Kidney epithelial cell (primary cell): ENCODE data around the gene ZNF579. TPM values are rescaled to one million over a fixed set of nuclear protein-coding genes. Genes with fewer than 3 reads are reported as not detected.
"Not testable (repeated sequence)": the region's sequence is repeated elsewhere in the genome, so short reads cannot be mapped to it uniquely, and the experiment has no call there.

Experiments used
- DNase-seq: peaks from one replicate; pipeline ENCODE4 v3.0.0-alpha.2; 2010; ENCODE audit warnings: low read depth
- H3K27me3 ChIP-seq: 2 replicates; pipeline ENCODE4 v1.6.0; 2011; ENCODE audit warnings: low read length; ENCODE audit not compliant: control insufficient read depth, insufficient read depth
- H3K36me3 ChIP-seq: 2 replicates; pipeline ENCODE4 v1.5.1; 2011; ENCODE audit warnings: low read length; ENCODE audit not compliant: control insufficient read depth, insufficient read depth
- H3K4me3 ChIP-seq: 2 replicates; pipeline ENCODE4 v1.5.1; 2011; ENCODE audit warnings: low read depth, mild to moderate bottlenecking, control low read depth, low read length
- total RNA-seq: library from RNA; depleted of rRNA; stranded (reverse); fragments of >200 nt; gene quantifications from 2 replicates; pipeline ENCODE4 v1.2.3, GENCODE V29; 2015
- TF ChIP-seq, protein P1 (sequence below): IDR thresholded peaks from 2 replicates; pipeline ENCODE4 v1.5.1; 2011; ENCODE audit warnings: mild to moderate bottlenecking, moderate library complexity, low read length, control low read depth, inconsistent platforms; ENCODE audit not compliant: insufficient read depth, poor library complexity, severe bottlenecking

Gene ZNF579
- total RNA-seq, 1 donor from 2014 or later: 14.4 TPM

DNA sequence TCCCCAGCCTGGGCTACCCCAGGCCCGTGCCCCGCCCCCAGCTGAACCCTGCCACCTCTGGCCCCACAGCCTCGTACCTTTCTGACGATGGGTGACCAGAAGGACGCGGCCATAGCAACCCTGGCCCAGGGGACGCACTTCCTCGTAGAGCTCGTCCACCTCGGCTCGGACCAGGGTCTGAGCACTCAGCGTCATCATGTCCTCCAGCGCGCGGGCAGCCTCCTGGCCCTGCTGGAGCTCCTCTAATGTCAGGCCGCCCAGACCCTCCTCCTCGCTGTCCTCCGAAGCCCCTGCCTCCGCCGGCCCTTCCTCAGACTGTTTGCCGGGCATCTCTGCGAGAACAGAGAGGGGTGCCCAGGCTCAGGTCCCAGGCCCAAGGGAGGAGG lies 44.7 kb downstream of the ZNF579 start:
- Histone ChIP-seq H3K36me3 (no peaks in the 10 kb centered on the region), H3K4me3 (no peak overlapping the region), H3K27me3 (peaks cover 3% of the 10 kb centered on the region)
- no peak for DNase-seq
- TF ChIP-seq, protein P1, sequence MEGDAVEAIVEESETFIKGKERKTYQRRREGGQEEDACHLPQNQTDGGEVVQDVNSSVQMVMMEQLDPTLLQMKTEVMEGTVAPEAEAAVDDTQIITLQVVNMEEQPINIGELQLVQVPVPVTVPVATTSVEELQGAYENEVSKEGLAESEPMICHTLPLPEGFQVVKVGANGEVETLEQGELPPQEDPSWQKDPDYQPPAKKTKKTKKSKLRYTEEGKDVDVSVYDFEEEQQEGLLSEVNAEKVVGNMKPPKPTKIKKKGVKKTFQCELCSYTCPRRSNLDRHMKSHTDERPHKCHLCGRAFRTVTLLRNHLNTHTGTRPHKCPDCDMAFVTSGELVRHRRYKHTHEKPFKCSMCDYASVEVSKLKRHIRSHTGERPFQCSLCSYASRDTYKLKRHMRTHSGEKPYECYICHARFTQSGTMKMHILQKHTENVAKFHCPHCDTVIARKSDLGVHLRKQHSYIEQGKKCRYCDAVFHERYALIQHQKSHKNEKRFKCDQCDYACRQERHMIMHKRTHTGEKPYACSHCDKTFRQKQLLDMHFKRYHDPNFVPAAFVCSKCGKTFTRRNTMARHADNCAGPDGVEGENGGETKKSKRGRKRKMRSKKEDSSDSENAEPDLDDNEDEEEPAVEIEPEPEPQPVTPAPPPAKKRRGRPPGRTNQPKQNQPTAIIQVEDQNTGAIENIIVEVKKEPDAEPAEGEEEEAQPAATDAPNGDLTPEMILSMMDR: no peak

DNA sequence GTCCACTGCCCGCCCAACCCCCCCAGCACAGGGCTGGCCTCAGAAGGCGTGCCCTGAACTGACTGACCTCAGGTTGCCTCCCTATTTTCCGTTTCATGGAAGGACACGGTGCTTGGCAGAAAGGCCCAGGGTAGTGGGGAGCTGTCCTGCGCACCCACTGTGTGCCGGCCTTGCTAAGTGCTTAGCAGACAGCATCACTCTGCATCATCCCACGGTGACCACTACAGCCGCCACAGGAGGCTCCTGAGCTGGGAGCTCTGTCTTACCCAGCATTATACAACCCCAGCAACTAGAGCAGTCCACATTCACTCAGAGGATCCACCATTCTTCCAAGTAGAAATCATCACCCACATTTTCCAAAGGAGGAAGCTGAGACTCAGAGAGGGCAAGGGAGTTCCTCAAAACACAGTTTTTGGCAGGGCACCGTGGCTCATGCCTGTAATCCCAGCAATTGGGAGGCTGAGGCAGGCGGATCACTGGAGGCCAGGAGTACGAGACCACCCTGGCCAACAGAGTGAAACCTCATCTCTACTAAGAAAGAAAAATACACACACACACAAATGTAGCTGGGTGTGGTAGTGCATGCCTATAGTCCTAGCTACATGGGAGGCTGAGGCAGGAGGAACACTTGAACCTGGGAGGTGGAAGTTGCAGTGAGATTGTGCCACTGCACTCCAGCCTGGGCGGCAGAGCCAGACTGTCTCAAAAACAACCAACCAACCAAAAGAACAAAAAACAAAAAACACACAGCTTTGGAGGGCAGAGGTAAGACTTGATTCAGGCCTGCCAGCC lies 45.3 kb downstream of the ZNF579 start:
- TF ChIP-seq, protein P1: no peak
- DNase-seq: no peak
- Histone ChIP-seq H3K4me3 (no peak overlapping the region), H3K36me3 (no peaks in the 10 kb centered on the region), H3K27me3 (no peaks in the 10 kb centered on the region)

DNA sequence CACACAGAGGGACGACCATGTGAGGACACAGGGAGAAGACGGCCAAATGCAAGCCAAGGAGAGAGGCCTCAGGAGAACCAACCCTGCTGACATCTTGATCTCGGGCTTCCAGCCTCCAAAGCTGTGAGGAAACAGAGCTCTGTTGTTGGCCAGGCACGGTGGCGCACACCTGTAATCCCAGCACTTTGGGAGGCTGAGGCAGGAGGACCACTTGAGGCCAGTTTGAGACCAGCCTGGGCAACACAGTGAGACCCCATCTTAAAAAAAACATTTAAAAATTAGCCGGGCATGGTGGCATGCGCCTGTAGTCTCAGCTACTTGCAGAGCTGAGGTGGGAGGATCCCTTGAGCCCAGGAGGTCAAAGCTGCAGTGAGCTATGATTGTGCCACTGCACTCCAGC lies 46.4 kb downstream of the ZNF579 start:
- H3K36me3 ChIP-seq, H3K4me3 ChIP-seq, DNase-seq, H3K27me3 ChIP-seq: not testable (repeated sequence)

DNA sequence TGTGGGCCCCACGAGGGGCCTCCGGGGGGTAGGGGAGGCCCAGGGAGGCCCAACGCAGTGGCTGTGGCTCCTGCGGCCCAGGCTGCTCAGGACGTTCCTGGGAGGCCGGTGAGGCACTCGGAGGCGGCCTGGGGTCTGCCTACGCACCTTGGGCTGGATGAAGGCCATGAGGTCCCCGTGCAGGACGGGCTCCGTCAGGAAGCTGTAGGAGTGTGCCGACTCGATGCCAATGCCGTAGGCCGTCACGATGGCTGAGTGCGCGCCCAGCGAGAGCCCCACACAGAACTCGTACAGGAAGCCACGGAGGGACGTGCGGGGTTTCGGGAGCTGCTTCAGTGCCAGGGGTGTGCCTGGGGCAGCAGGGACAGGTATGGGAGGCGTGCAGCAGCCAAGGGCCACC lies 49.7 kb downstream of the ZNF579 start:
- no peak overlapping the region for H3K4me3 ChIP-seq
- TF ChIP-seq, protein P1: no peak
- DNase-seq: no peak

DNA sequence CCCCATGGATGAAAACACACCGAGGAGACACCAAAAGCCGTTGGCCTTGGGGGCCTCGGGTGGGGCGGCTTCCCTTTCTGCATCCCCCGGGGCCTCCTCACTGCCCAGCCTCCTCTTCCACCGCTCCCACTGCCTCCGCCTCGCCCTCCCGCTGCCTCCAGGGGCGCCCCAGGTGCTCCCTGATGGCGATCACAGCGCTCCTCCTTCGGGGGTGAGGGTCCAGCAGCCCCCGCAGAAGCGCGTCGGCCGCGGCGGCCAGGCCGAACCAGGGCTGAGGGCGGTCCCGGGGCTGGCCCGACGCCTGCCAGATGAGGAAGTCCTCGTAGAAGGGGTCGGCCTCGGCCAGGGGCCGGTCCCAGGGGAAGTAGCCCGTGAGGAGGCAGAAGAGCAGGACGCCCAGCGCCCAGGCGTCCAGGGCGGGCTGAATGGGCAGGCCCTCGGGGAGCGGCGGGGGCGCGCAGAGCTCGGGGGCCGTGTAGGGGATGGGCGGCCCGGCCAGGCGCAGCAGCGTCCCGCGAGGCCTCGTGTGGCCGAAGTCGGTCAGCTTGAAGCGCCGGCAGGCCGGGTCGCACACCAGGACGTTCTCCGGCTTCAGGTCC lies 50.9 kb downstream of the ZNF579 start:
- peaks cover 4% of the 10 kb centered on the region for H3K27me3 ChIP-seq
- DNase-seq: no peak
- H3K36me3 ChIP-seq: no peaks in the 10 kb centered on the region
- no peak overlapping the region for H3K4me3 ChIP-seq
- TF ChIP-seq, protein P1: no peak

More for the DNA sequence above, 49.7 kb downstream of the ZNF579 start:
- Histone ChIP-seq H3K36me3 (no peaks in the 10 kb centered on the region), H3K27me3 (no peaks in the 10 kb centered on the region)

DNA sequence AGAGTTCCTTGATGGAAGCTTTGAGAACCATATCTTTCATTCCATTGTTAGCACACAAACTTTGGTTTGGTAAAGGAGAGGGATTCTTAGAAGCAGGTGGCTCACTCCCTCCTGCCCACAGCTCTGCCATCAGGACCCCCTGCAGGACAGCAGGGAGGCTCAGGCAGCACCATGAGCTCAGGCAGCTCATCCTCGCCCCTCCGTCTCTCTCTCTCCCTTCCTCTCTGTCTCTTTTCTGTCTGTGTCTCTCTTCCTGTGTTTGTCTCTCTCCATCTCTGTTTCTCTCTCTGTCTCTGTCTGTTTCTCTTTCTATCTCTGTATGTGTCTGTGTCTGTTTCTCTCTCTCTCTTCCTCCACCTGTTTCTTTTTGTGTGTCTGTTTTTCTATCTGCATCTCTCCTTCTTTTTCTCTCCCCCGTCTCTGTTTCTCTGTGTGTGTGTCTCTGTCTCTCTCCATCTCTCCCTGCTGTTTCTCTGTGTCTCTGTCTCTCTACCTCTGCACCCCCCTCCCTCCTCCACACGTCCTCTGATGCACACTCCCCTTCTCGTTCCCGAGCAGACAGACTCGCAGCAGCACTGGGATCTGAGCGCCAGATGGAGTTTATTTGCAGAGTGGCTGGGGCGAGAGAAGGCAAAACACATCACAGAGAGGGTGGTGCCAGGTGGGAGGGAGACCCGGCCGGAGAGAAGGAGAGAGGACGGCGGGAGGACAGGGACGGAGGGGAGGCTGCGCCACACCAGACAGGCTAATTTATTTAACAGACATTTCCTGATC lies 52.4 kb downstream of the ZNF579 start:
- H3K27me3 ChIP-seq: peaks cover 4% of the 10 kb centered on the region
- TF ChIP-seq, protein P1: no peak
- no peak overlapping the region for H3K4me3 ChIP-seq
- no peaks in the 10 kb centered on the region for H3K36me3 ChIP-seq
- DNase-seq: no peak
